Raji (cell line): ENCODE data around the gene FILIP1.

ENCODE experiments used
- POLR2A ChIP-seq: IDR thresholded peaks from 2 replicates; pipeline ENCODE4 v1.6.1; 2011; ENCODE audit warnings: low read depth, low read length, control low read depth; ENCODE audit not compliant: insufficient read depth

The FILIP1 gene

DNA sequence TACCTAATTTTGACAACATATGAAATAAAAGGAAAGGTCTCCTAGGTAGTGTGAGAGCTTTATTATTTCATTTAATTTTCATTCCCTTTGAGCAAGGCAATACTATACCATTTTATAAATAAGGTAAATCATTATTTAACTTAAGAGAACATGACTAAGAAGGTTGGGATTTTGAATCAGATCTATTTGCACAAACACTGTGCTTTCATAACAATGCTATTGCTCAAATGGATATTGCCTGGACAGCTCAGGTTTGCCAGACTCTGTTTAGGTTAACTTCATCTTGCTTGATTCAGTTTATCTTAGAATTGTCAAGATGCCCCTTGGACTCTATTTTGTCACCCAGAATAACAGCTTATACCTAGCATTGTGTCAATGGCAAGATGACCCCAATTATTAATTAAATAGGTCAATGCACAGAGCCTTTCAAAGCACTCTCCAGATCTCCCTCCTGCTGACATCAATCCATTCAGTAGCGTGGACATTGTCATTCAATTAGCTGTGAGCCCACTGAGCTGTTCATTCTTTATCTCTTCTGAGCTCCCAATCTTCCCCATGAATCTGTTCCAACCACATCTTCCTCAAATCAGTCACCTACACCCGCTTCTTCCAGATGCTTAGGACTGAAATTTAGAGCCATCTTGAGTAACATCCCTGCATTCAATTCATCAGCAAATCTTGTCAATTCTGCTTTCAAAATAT, 166.9 kb downstream of the FILIP1 start:
- TF ChIP-seq POLR2A, result no peak

GRCh38 chr6:75318900-75319299, 174.7 kb downstream of the FILIP1 start:
- TF ChIP-seq POLR2A, result no peak

- no peak for TF ChIP-seq POLR2A
These were observed 175.9 kb downstream of the FILIP1 start for GRCh38 chr6:75317503-75318206.

DNA sequence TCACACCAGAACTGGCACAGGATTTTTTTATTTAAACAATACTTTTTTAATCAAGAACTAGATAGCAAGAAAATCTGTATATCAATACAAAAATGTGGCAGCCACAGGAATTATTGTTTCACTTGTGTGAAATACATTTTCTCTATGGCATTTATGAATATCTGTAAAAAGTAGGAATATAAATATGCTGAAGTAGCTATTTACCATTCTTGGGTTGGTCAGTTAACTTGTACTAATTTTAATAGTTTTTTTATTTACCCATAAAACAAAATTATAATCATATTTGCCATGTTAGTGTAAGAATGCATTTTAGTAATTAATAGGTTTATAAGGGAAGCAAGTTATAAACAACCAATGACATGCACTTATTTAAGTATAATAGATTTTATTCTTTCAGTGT, 177.6 kb downstream of the FILIP1 start:
- no peak for TF ChIP-seq POLR2A

GRCh38 chr6:75308250-75308988, 185.2 kb downstream of the FILIP1 start:
- TF ChIP-seq POLR2A, result no peak

GRCh38 chr6:75307364-75308004, 186.1 kb downstream of the FILIP1 start:
- TF ChIP-seq POLR2A, result no peak

- no peak for TF ChIP-seq POLR2A
These were observed 187.5 kb downstream of the FILIP1 start for GRCh38 chr6:75306064-75306463.

GRCh38 chr6:75305573-75305972, 188.0 kb downstream of the FILIP1 start:
- TF ChIP-seq POLR2A, result no peak

DNA sequence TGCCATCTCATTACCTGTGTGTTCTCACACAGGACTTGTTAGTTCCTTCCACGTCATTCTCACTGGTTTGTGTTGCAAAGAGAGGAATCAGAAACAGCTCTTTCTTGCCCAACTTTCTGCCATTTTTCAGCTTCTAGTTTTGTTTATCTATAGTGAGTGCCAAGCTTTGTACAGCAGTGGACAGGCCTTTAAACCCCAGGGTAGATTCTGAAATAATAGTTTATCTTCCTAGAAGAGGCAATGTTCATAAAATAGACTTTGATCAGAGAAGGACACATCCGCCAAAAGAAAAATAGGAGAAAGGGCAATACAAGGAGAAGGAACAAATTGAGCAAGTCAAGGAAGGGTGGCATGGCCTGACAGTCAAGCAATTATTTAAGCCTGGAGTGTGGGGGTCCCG, 191.3 kb downstream of the FILIP1 start:
- TF ChIP-seq POLR2A, result no peak

DNA sequence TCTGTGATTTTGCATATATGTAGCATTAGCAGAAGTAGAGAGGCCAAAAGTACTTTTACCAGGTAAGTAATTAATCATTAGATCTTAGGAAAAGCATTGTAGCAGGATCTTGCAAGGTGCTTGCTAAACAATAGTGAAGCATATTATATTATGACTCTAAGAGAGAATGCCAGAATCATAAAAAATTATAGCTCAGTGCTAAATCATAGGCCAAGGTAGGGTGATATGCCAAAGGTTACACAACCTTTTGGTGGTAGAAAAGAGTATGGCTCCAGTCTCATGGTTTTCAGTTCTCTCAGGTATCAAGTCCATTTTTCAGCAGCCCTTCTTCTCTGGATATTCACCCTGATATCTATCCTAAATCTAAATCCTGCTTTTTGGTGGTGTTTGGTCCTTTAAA, 192.1 kb downstream of the FILIP1 start:
- TF ChIP-seq POLR2A, result no peak

DNA sequence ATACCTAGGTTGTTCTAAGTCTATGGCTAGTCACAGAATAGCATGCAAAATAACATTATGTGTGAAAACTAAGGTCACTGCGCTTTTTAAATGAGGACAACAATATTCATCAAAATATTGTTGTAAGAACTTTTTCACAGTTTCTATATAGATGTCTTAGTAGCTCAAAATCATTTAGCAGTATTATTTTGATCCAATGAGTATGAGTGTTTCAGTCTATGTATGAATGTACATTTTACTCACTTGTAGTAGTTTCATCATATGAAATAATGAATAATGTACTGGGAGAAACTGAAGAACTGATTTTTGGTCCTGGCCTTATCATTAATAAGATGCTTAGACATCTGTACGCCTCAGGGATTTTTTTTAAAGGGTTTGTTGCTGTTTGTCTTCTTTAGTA, 192.5 kb downstream of the FILIP1 start:
- TF ChIP-seq POLR2A, result no peak

DNA sequence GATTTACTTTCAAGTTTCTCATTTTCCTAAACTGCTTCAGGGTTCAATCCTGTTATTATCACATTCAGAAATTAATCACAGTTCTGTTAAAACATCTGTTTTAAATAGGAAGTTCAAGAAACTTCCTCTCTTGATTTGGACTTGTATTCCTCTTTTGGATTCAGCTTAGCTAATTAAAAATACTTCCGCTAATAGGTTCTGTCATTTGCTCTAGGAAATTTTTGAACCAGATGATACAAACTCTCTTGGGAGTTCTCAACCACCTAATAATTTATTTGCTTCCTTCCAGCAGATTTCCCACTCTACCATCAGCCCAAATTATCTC, 193.1 kb downstream of the FILIP1 start:
- TF ChIP-seq POLR2A, result no peak

GRCh38 chr6:75299801-75300530, 193.6 kb downstream of the FILIP1 start:
- TF ChIP-seq POLR2A, result no peak

- TF ChIP-seq POLR2A, result no peak
These were observed 196.5 kb downstream of the FILIP1 start for GRCh38 chr6:75296811-75297779.

GRCh38 chr6:75292555-75292954, 201.0 kb downstream of the FILIP1 start:
- no peak for TF ChIP-seq POLR2A
